LNCAP (cell line): ENCODE data around the gene CTAGE1.

Experiments
- CTCF ChIP-seq: fragments of 450-650 bp; IDR thresholded peaks from 2 replicates; pipeline ENCODE4 v1.5.1; 2017; ENCODE audit warnings: mild to moderate bottlenecking

Gene CTAGE1

GRCh38 chr18:22446325-22446724 is 28.6 kb upstream of the CTAGE1 start:
- no peak for TF ChIP-seq CTCF

DNA sequence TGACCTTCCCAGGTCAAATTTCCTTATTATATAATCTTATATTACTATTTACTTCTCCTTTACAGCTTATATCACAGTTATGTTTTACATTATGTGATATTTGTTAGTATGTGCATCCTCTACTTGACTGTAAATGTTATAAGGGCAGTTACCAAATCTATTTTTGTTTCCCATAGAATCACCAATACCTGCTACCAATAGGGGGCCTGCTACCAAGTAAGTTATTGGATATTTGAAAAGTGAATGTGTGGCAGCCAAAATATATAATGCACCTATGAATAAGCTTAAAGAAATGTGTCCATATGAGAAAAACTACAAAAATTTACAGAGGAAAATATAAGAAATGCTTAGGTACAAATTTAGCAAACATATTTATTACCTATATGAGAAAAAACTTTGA is 23.9 kb upstream of the CTAGE1 start:
- TF ChIP-seq CTCF, result no peak

DNA sequence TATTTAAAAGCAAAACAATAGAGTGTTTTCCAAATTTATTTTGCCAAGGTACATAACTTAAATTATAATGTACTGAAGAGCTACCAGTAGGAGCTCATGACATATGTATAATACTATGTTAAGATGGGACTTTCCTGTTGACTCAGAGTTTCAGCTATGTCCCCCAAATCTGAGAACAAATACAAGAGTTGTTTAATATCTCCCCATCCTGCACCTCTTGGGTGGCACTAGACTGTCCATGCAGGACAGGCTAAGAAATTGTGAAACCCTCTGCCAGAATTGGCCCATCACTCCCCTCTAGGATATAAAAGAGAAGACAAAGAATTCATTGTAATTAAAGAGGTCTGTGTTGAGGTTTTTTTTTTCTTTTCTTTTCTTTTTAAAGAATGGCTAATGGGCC is 21.7 kb upstream of the CTAGE1 start:
- no peak for TF ChIP-seq CTCF

DNA sequence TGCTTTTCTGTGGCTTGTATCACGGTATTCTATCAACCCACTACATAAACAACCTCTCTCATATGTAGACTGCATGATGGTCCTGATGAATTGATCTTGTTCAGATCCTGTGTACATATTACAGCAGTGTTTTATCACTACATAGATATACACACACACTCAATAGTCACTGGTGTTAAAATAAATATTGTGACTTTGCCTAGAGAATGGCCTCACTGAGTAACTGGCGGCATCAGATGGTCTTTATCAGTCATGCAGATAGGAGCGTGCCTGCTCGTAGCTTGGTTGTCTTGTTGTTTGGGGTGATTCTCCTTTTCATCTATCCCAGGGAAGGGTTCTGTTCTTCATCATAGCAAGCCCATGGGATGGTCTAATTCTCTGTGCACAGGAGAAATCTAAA is 18.4 kb upstream of the CTAGE1 start:
- TF ChIP-seq CTCF, result no peak

GRCh38 chr18:22434973-22435608 is 17.4 kb upstream of the CTAGE1 start:
- TF ChIP-seq CTCF, result no peak

GRCh38 chr18:22433956-22434355 is 16.2 kb upstream of the CTAGE1 start:
- no peak for TF ChIP-seq CTCF

GRCh38 chr18:22432657-22433137 is 15.0 kb upstream of the CTAGE1 start:
- TF ChIP-seq CTCF, result no peak

DNA sequence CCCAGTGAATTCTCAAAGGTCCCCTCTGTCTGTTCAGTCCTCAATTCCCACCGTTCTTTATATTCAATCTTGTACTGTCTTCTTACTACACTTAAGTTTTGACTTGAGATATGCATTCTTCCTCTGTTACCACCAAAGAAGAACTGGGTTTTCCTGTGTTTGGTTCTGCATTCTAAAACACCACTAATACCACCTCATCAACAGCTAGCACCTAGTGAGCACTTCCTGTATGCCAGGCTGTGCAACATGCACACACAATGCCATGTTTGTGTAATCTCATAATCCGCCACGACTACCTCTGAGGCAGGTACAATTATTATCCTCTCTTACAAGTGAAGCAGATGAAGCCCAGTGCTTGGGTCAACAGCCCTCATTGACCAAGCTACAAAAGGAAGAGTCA is 11.8 kb upstream of the CTAGE1 start:
- no peak for TF ChIP-seq CTCF
